GM12878 (cell line): ENCODE results near the gene CACNG4. TPM values are rescaled to one million over a fixed set of nuclear protein-coding genes. Genes with fewer than 3 reads are reported as not detected.

Experiments used
- ATAC-seq: fragments of 200-7000 bp; cut with Tn5 transposase; 3 replicates; pipeline ENCODE4 v1.9.1; 2020; ENCODE audit warnings: mild to moderate bottlenecking, moderate library complexity
- BruUV-seq: library from RNA; stranded (reverse); fragments of 400-500 nt; replicated peaks from 2 replicates; lab custom pipeline; 2021; lab: Mats Ljungman, UMichigan
- CTCF ChIA-PET: fragments of 300-600 bp; sonication (Branson Sonifier 250); formaldehyde crosslinking; extraction: SDS; loops from one replicate; lab custom pipeline; 2021; ENCODE audit warnings: inconsistent platforms; lab: Yijun Ruan, JAX
- POLR2A ChIA-PET: fragments of 350-600 bp; formaldehyde crosslinking; extraction: SDS; loops from one replicate; lab custom pipeline; 2021; ENCODE audit warnings: inconsistent platforms; lab: Charles Lee
- RAD21 ChIA-PET: fragments of 300-600 bp; sonication (Branson Sonifier 250); formaldehyde crosslinking; loops from one replicate; lab custom pipeline; 2023; ENCODE audit warnings: antibody characterized with exemption; ENCODE audit not compliant: unreplicated experiment; lab: Charles Lee
- SMC1A ChIA-PET: fragments of 300-600 bp; sonication (Branson Sonifier 250); formaldehyde crosslinking; loops from one replicate; lab custom pipeline; 2023; ENCODE audit not compliant: unreplicated experiment, uncharacterized antibody; lab: Charles Lee
- DNase-seq: peaks from one replicate; pipeline ENCODE4 v3.0.0-alpha.2; 2011; ENCODE audit warnings: low read depth, low spot score
- FAIRE-seq: peaks from 3 replicates; lab custom pipeline; 2011; peaks lifted over from hg19 to GRCh38; lab: Jason Lieb, UNC
- H2AFZ ChIP-seq: 2 replicates; pipeline ENCODE4 v1.6.0; 2011; ENCODE audit warnings: low read depth, low read length, control low read depth; ENCODE audit not compliant: control insufficient read depth
- H3K27ac ChIP-seq: 2 replicates; pipeline ENCODE4 v1.5.1; 2011; ENCODE audit warnings: control low read depth; ENCODE audit not compliant: control insufficient read depth, insufficient read depth
- H3K27me3 ChIP-seq, 2 experiments: replicated peaks in 1 of 2; 2 replicates each; pipeline versions ENCODE4 v1.6.0 to v1.6.1; 2011; ENCODE audit warnings: low read length in 1 of 2; ENCODE audit not compliant: control insufficient read depth in 2 of 2, insufficient read depth in 2 of 2
- H3K36me3 ChIP-seq, 2 experiments: 2 replicates each; pipeline ENCODE4 v1.5.1; 2011; ENCODE audit warnings: low read length in 1 of 2; ENCODE audit not compliant: control insufficient read depth in 2 of 2, insufficient read depth in 2 of 2
- H3K4me1 ChIP-seq: 2 replicates; pipeline ENCODE4 v1.6.1; 2011; ENCODE audit warnings: mild to moderate bottlenecking, low read length, moderate library complexity, mixed read lengths; ENCODE audit not compliant: control insufficient read depth, insufficient read depth
- H3K4me2 ChIP-seq: 2 replicates; pipeline ENCODE4 v1.6.0; 2011; ENCODE audit warnings: control low read depth; ENCODE audit not compliant: control insufficient read depth, insufficient read depth
- H3K4me3 ChIP-seq: fragments of 200-600 bp; sonication (generic); 2 replicates; pipeline ENCODE4 v1.5.1; 2016
- H3K79me2 ChIP-seq: 2 replicates; pipeline ENCODE4 v1.6.0; 2011; ENCODE audit warnings: low read length; ENCODE audit not compliant: control insufficient read depth, insufficient read depth
- H3K9ac ChIP-seq: 2 replicates; pipeline ENCODE4 v1.8.0; 2011; ENCODE audit warnings: low read length, control low read depth, mixed read lengths; ENCODE audit not compliant: control insufficient read depth, insufficient read depth
- H3K9me3 ChIP-seq: replicated peaks from 3 replicates; pipeline ENCODE4 v1.5.1; 2011; ENCODE audit warnings: mild to moderate bottlenecking, low read length; ENCODE audit not compliant: control insufficient read depth, insufficient read depth
- H4K20me1 ChIP-seq: 2 replicates; pipeline ENCODE4 v1.6.0; 2011; ENCODE audit not compliant: control insufficient read depth, insufficient read depth
- CHD4 ChIP-seq: fragments of 200-600 bp; sonication (generic); IDR thresholded peaks from 2 replicates; pipeline ENCODE4 v1.6.1; 2016; ENCODE audit warnings: mild to moderate bottlenecking
- CTCF ChIP-seq, 3 experiments: IDR thresholded peaks in 2 of 3; conservative IDR thresholded peaks in 1 of 3; 2 replicates each; pipeline ENCODE4 v1.5.1; 2011; ENCODE audit warnings: low read depth in 3 of 3, low read length in 3 of 3, mild to moderate bottlenecking in 3 of 3, control low read depth in 2 of 3, moderate library complexity in 2 of 3, inconsistent platforms in 1 of 3, mixed read lengths in 1 of 3; ENCODE audit not compliant: control insufficient read depth in 2 of 3, insufficient read depth in 1 of 3; ENCODE audit errors: extremely low read depth in 1 of 3
- EGR1 ChIP-seq, 2 experiments: IDR thresholded peaks; 1 replicate in 1 of 2; 2 replicates in 1 of 2; pipeline ENCODE4 v1.6.1; 2011 to 2012; ENCODE audit warnings: low read depth in 2 of 2, low read length in 2 of 2, borderline replicate concordance in 1 of 2, mild to moderate bottlenecking in 1 of 2, moderate library complexity in 1 of 2
- GATAD2B ChIP-seq: fragments of 450-650 bp; conservative IDR thresholded peaks from 2 replicates; pipeline ENCODE4 v1.6.1; 2017; ENCODE audit warnings: low read depth, mild to moderate bottlenecking, moderate library complexity
- HSF1 ChIP-seq: fragments of 150-350 bp; IDR thresholded peaks from 2 replicates; pipeline ENCODE4 v1.6.1; 2014; ENCODE audit warnings: mild to moderate bottlenecking, low read depth, low read length
- MTA2 ChIP-seq: fragments of 450-650 bp; IDR thresholded peaks from 2 replicates; pipeline ENCODE4 v1.6.1; 2016; ENCODE audit warnings: low read depth, mild to moderate bottlenecking, moderate library complexity
- NFXL1 ChIP-seq: fragments of 450-650 bp; IDR thresholded peaks from 2 replicates; pipeline ENCODE4 v1.6.1; 2017; ENCODE audit warnings: antibody characterized with exemption, mild to moderate bottlenecking, borderline replicate concordance
- NFYA ChIP-seq: IDR thresholded peaks from 2 replicates; pipeline ENCODE4 v1.6.1; 2011; ENCODE audit warnings: low read depth, mild to moderate bottlenecking, low read length, improper control_type of control experiment, borderline replicate concordance
- NR2F1 ChIP-seq: fragments of 450-650 bp; conservative IDR thresholded peaks from 2 replicates; pipeline ENCODE4 v1.6.1; 2017; ENCODE audit warnings: mild to moderate bottlenecking
- PRDM15 ChIP-seq: fragments of 450-650 bp; formaldehyde crosslinking; IDR thresholded peaks from 2 replicates; pipeline ENCODE4 v1.4.0; 2020; ENCODE audit warnings: mild to moderate bottlenecking, moderate library complexity
- SMAD1 ChIP-seq: fragments of 450-650 bp; IDR thresholded peaks from 2 replicates; pipeline ENCODE4 v1.6.1; 2018; ENCODE audit warnings: mild to moderate bottlenecking, low read depth; ENCODE audit not compliant: partially characterized antibody
- STAT1 ChIP-seq: fragments of 450-650 bp; conservative IDR thresholded peaks from 2 replicates; pipeline ENCODE4 v1.6.1; 2014; ENCODE audit warnings: antibody characterized with exemption, mild to moderate bottlenecking
- STAT3 ChIP-seq: IDR thresholded peaks from 2 replicates; pipeline ENCODE4 v1.6.1; 2011; ENCODE audit warnings: low read depth, low read length, improper control_type of control experiment
- SUZ12 ChIP-seq: fragments of 200-600 bp; sonication (generic); IDR thresholded peaks from one replicate; pipeline ENCODE4 v1.6.1; 2018; ENCODE audit warnings: antibody characterized with exemption, mild to moderate bottlenecking; ENCODE audit not compliant: unreplicated experiment
- TARDBP ChIP-seq: IDR thresholded peaks from 2 replicates; pipeline ENCODE4 v1.6.1; 2016; ENCODE audit warnings: borderline replicate concordance
- WGBS: methylation state at CpG from one replicate; pipeline ENCODE4 v1.1.6; 2016; ENCODE audit warnings: low lambda C conversion rate; ENCODE audit not compliant: insufficient replicate concordance, insufficient coverage; ENCODE audit errors: missing lambda C conversion rate; 5-methylcytosine and 5-hydroxymethylcytosine counted together
- in situ Hi-C: fragments of 300-500 bp; cut with MboI; formaldehyde crosslinking; loops from 9 replicates; pipeline ENCODE4 v1.14.3; 2018; ENCODE audit warnings: mixed read lengths
- intact Hi-C: fragments of 100-400 bp; cut with micrococcal nuclease; formaldehyde crosslinking; loops from one replicate; pipeline ENCODE4 v1.14.2; 2022; ENCODE audit not compliant: unreplicated experiment
- polyA plus RNA-seq, 11 experiments: library from polyadenylated mRNA; depleted of rRNA in 4 of 11; unstranded in 6 of 11; stranded (reverse) in 5 of 11; fragments of >200 nt; fragmentation: Nextera tagmentation in 4 of 11; fragmentation: Illumina TruSeq in 1 of 11; extraction: Ambion mirVana in 4 of 11; extraction: Trizol in 1 of 11; gene quantifications; 1 replicate in 1 of 11; 2 replicates in 10 of 11; pipeline versions ENCODE4 v1.2.1 to v1.2.3, GENCODE V29; 2011 to 2016; ENCODE audit warnings: inconsistent platforms in 2 of 11, missing spikeins in 2 of 11, low read depth in 1 of 11
- total RNA-seq, 4 experiments: library from RNA; depleted of rRNA in 3 of 4; stranded (reverse); fragments of >200 nt in 3 of 4; fragmentation: Illumina TruSeq in 1 of 4; extraction: Trizol in 1 of 4; gene quantifications; 2 replicates each; pipeline versions ENCODE4 v1.2.1 to v1.2.3, GENCODE V29; 2013 to 2021

The CACNG4 gene
- total and polyA plus RNA-seq, 10 of the 15 experiments (the other 5 are each of a cell fraction or from before 2014, with no cell fraction given): 0.08 TPM; not detected in 8

- TF ChIP-seq MTA2: no peak
These were observed 33.6 kb upstream of the CACNG4 start (continued) for GRCh38 chr17:66930933-66931332.

GRCh38 chr17:66932311-66932710, 32.2 kb upstream of the CACNG4 start:
- 3% methylated on average over 2 of the region's 2 CpGs for WGBS
- no peaks in the 10 kb centered on the region for H3K79me2 ChIP-seq
- H3K27ac ChIP-seq: no peak overlapping the region
- DNase-seq: no peak
- no peaks in the 10 kb centered on the region; a peak in 2 of 4 replicates for H3K27me3 ChIP-seq
- ChIA-PET CTCF (no interaction called here), RAD21 (no interaction called here), POLR2A (no interaction called here), SMC1A (no interaction called here)
- no peaks in the 10 kb centered on the region for H3K4me1 ChIP-seq
- no peaks in the 10 kb centered on the region for H4K20me1 ChIP-seq
- no peak overlapping the region for H3K4me2 ChIP-seq
- in situ Hi-C loops (no loop called here), intact Hi-C loops (no loop called here)
- H3K36me3 ChIP-seq: no peaks in the 10 kb centered on the region
- no peak for TF ChIP-seq EGR1 (IDR thresholded peaks at IDR 0.05; ENCODE audit: borderline replicate concordance in 1 of 2, low read depth in 2 of 2, low read length in 2 of 2)
- no peak for TF ChIP-seq CHD4
- TF ChIP-seq NFYA: no peak
- no peak for TF ChIP-seq SUZ12
- TF ChIP-seq NFXL1: no peak
- TF ChIP-seq NR2F1: no peak
- TF ChIP-seq STAT3: no peak
- TF ChIP-seq TARDBP: no peak
- TF ChIP-seq PRDM15 (CRISPR knock-in tag): no peak
- TF ChIP-seq STAT1: no peak
- no peak for TF ChIP-seq CTCF (IDR thresholded peaks at IDR 0.05 in 2 of 3, conservative IDR thresholded peaks at IDR 0.05 in 1 of 3; ENCODE audit: control insufficient read depth in 2 of 3, extremely low read depth in 1 of 3, insufficient read depth in 1 of 3, low read depth in 3 of 3, low read length in 3 of 3)
- TF ChIP-seq GATAD2B: no peak
- no peak for TF ChIP-seq SMAD1
- TF ChIP-seq HSF1: no peak
- no TSS peak for BruUV-seq
- no peak for ATAC-seq
- no peak overlapping the region for H3K9ac ChIP-seq
- no peak overlapping the region for H3K4me3 ChIP-seq
- no peak for FAIRE-seq
- H2AFZ ChIP-seq: no peak overlapping the region
- no peaks in the 10 kb centered on the region; the same call in 1 of the 3 replicates for H3K9me3 ChIP-seq
